Measurements from ENCODE around the gene NME9. TPM values are rescaled to one million over a fixed set of nuclear protein-coding genes. Genes with fewer than 3 reads are reported as not detected.

NME9 gene
- total RNA-seq, 1 experiment from 2014 or later = 0.40 TPM

GRCh38 chr3:138347960-138348753 is 18.5 kb upstream of the NME9 start, which contains the start of gene MRAS:
MRAS (plus strand) TSS chr3:138348579; CDS start chr3:138372884, 24,305 bp downstream.
- BruUV-seq (replicated peaks) = no TSS peak
- no peaks in the 10 kb centered on the region for H3F3A ChIP-seq (ENCODE audit: low read length, unreplicated experiment)

GRCh38 chr3:138344754-138345153 is 15.1 kb upstream of the NME9 start:
- intact Hi-C loops (cut with micrococcal nuclease) = loop anchor here (5.0 kb wide), 2 partner anchors 48 to 172 kb away; partner anchors contain the start of gene DBR1
- CTCF ChIA-PET = no interaction called here

More at GRCh38 chr3:138347960-138348753, 18.5 kb upstream of the NME9 start, which contains the start of gene MRAS:
- Histone ChIP-seq H3K36me3 (ENCODE audit: low read depth, low read length) (no peaks in the 10 kb centered on the region), H3K27me3 (ENCODE audit: low read length) (no peaks in the 10 kb centered on the region), H3K9ac (ENCODE audit: low read length) (peak within 1 kb of the TSS; percentile 47), H2AFZ (ENCODE audit: low read length) (peak within 1 kb of the TSS; percentile 96), H3K4me1 (ENCODE audit: insufficient read depth, low read length) (no peaks in the 10 kb centered on the region), H3K4me2 (ENCODE audit: low read length) (peak within 1 kb of the TSS; percentile 86), H3K4me3 (ENCODE audit: low read length) (peak within 1 kb of the TSS; percentile 84), H3K79me2 (ENCODE audit: low read length) (no peaks in the 10 kb centered on the region), H3K9me3 (ENCODE audit: low read length) (no peaks in the 10 kb centered on the region), H3K27ac (ENCODE audit: low read length) (no peak within 1 kb of the TSS), H4K20me1 (ENCODE audit: low read length) (no peaks in the 10 kb centered on the region), H3K9me2 (replicated peaks; ENCODE audit: low read length) (no peaks in the 10 kb centered on the region)
- ATAC-seq (peak; percentile 78), DNase-seq (peak; percentile 57)
- TF ChIP-seq EZH2phosphoT487 (IDR thresholded peaks at IDR 0.05; ENCODE audit: borderline replicate concordance, low read length) (no peak), EZH2 (IDR thresholded peaks at IDR 0.05; ENCODE audit: low read length, unreplicated experiment) (no peak), CTCF (conservative IDR thresholded peaks at IDR 0.05; ENCODE audit: low read depth, low read length) (peak; percentile 39; the same call in 1 of the 2 replicates)
- intact Hi-C loops (cut with micrococcal nuclease) = loop anchor here (1.0 to 5.0 kb wide), 3 partner anchors 19 to 176 kb away; partner anchors contain the start of genes DBR1 and NME9
- POLR2A ChIA-PET (ENCODE audit: unreplicated experiment) = no interaction called here
- CTCF ChIA-PET = interaction anchor here (0.6 kb wide), 1 partner anchor 174 kb away, joined by 4 read pairs; no protein-coding TSS in a partner anchor

More at GRCh38 chr3:138344754-138345153, 15.1 kb upstream of the NME9 start:
- H2AFZ ChIP-seq (ENCODE audit: low read length) = no peak overlapping the region
- H3K27me3 ChIP-seq (ENCODE audit: low read length) = no peaks in the 10 kb centered on the region
- ATAC-seq = no peak
- no peaks in the 10 kb centered on the region for H3K36me3 ChIP-seq (ENCODE audit: low read depth, low read length)
- POLR2A ChIA-PET (ENCODE audit: unreplicated experiment) = interaction anchor here (0.6 kb wide), 1 partner anchor 290 kb away, joined by 3 read pairs; no protein-coding TSS in a partner anchor
- H3K9me2 ChIP-seq (replicated peaks; ENCODE audit: low read length) = no peaks in the 10 kb centered on the region
- no TSS peak for BruUV-seq (replicated peaks)
- H3K79me2 ChIP-seq (ENCODE audit: low read length) = no peaks in the 10 kb centered on the region
- no peaks in the 10 kb centered on the region for H4K20me1 ChIP-seq (ENCODE audit: low read length)
- H3F3A ChIP-seq (ENCODE audit: low read length, unreplicated experiment) = no peaks in the 10 kb centered on the region
- no peak overlapping the region for H3K4me3 ChIP-seq (ENCODE audit: low read length)
- no peak overlapping the region for H3K9ac ChIP-seq (ENCODE audit: low read length)
- no peaks in the 10 kb centered on the region for H3K4me1 ChIP-seq (ENCODE audit: insufficient read depth, low read length)
- H3K27ac ChIP-seq (ENCODE audit: low read length) = no peak overlapping the region
- no peak overlapping the region for H3K4me2 ChIP-seq (ENCODE audit: low read length)
- H3K9me3 ChIP-seq (ENCODE audit: low read length) = no peaks in the 10 kb centered on the region
- DNase-seq = no peak
- TF ChIP-seq EZH2 (IDR thresholded peaks at IDR 0.05; ENCODE audit: low read length, unreplicated experiment) (no peak), CTCF (conservative IDR thresholded peaks at IDR 0.05; ENCODE audit: low read depth, low read length) (no peak), EZH2phosphoT487 (IDR thresholded peaks at IDR 0.05; ENCODE audit: borderline replicate concordance, low read length) (no peak)

Measured in PC-3 (cell line).